Panc1 (cell line): Measurements from ENCODE around the gene NUTM2B. TPM values are rescaled to one million over a fixed set of nuclear protein-coding genes. Genes with fewer than 3 reads are reported as not detected.
"Not testable (repeated sequence)": the region's sequence is repeated elsewhere in the genome, so short reads cannot be mapped to it uniquely, and the experiment has no call there.

Experiments
- ATAC-seq: fragments of 200-7000 bp; cut with Tn5 transposase; 2 replicates; pipeline ENCODE4 v1.9.1; 2020; ENCODE audit warnings: mild to moderate bottlenecking, moderate library complexity
- BruUV-seq: library from RNA; stranded (reverse); fragments of 400-500 nt; replicated peaks from 2 replicates; lab custom pipeline; 2021; lab: Mats Ljungman, UMichigan
- CTCF ChIA-PET: fragments of 300-600 bp; sonication (Branson Sonifier 250); formaldehyde crosslinking; loops from one replicate; lab custom pipeline; 2022; ENCODE audit warnings: antibody characterized with exemption; lab: Charles Lee
- POLR2A ChIA-PET: fragments of 300-600 bp; sonication (Branson Sonifier 250); formaldehyde crosslinking; loops from one replicate; lab custom pipeline; 2022; ENCODE audit warnings: antibody characterized with exemption; lab: Charles Lee
- DNase-seq: peaks from one replicate; pipeline ENCODE4 v3.0.0-alpha.2; 2010; ENCODE audit warnings: low read depth, low spot score
- H3K27ac ChIP-seq: 2 replicates; pipeline ENCODE4 v1.5.1; 2011; ENCODE audit warnings: mild to moderate bottlenecking, low read length, inconsistent platforms
- H3K27me3 ChIP-seq: fragments of 200-500 bp; sonication (Bioruptor generic); 2 replicates; pipeline ENCODE4 v1.6.0; 2014; ENCODE audit warnings: low read length, inconsistent platforms; ENCODE audit not compliant: control insufficient read depth, insufficient read depth
- H3K36me3 ChIP-seq: fragments of 200-500 bp; sonication (Bioruptor generic); 2 replicates; pipeline ENCODE4 v1.5.1; 2014; ENCODE audit warnings: inconsistent platforms, mild to moderate bottlenecking, low read length, moderate library complexity; ENCODE audit not compliant: control insufficient read depth, insufficient read depth
- H3K4me1 ChIP-seq: 2 replicates; pipeline ENCODE4 v1.5.1; 2011; ENCODE audit warnings: inconsistent platforms, mild to moderate bottlenecking, low read length, moderate library complexity; ENCODE audit not compliant: control insufficient read depth, insufficient read depth
- H3K4me3 ChIP-seq, 2 experiments: 2 replicates each; pipeline ENCODE4 v1.5.1; 2011 to 2012; ENCODE audit warnings: low read depth in 2 of 2, low read length in 2 of 2, mild to moderate bottlenecking in 2 of 2, inconsistent platforms in 1 of 2, moderate library complexity in 1 of 2
- H3K9me3 ChIP-seq: fragments of 200-500 bp; sonication (Bioruptor generic); 2 replicates; pipeline ENCODE4 v1.5.1; 2014; ENCODE audit warnings: low read depth, mild to moderate bottlenecking, inconsistent platforms, low read length, moderate library complexity; ENCODE audit not compliant: control insufficient read depth, insufficient read depth
- in situ Hi-C: cut with HindIII; loops from 2 replicates; pipeline ENCODE4 v1.10.0; 2016; ENCODE audit warnings: low sequenced_read_pairs, low pct_unique_long_range_greater_than_20kb
- intact Hi-C: fragments of 100-400 bp; cut with micrococcal nuclease; formaldehyde crosslinking; loops from one replicate; pipeline ENCODE4 v1.10.0; 2022; ENCODE audit not compliant: unreplicated experiment
- total RNA-seq: library from RNA; stranded (reverse); gene quantifications from one replicate; pipeline ENCODE4 v1.2.1, GENCODE V29; 2021; ENCODE audit not compliant: unreplicated experiment

Gene NUTM2B
- total RNA-seq, 1 experiment from 2014 or later: 0.31 TPM

DNA sequence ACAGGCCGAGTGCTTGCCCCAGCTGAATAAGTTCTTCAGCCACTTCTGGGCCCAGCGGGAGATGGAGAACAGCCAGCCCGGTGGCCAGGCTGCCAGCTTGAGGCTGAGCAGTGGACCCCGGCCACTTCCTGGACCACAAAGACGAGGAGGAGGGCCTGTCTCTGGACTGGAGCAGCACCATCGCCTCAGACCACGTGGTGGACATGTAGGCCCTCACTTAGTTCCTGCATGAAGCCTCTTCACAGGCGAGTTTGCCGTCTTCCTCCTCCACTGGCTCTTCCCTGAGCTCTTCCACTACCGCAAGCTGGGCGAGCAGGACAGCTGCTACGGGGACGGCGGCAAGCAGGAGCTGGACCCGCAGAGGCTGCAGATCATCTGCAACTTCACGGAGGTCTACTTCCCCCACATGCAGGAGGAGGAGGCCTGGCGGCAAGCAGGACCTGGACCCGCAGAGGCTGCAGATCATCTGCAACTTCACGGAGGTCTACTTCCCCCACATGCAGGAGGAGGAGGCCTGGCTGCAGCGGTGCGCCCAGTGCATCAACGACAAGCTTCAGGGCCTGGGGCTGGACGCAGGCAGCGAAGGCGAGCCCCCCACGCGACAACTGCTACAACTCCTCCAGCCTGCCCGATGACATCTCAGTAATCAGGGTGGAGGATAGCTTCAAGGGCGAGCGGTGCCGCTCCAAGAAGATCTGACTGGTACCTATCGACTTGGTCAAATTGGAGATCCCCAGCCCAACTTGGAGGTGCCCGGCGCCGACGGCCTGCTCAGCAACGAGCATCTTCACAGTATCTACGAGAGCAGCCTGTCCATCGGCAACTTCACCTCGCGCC lies 18.9 kb upstream of the NUTM2B start:
- H3K27ac ChIP-seq, H3K9me3 ChIP-seq, H3K4me3 ChIP-seq, BruUV-seq, POLR2A ChIA-PET, H3K4me1 ChIP-seq, H3K27me3 ChIP-seq, CTCF ChIA-PET, ATAC-seq, in situ Hi-C loops, H3K36me3 ChIP-seq, intact Hi-C loops, DNase-seq: not testable (repeated sequence)

DNA sequence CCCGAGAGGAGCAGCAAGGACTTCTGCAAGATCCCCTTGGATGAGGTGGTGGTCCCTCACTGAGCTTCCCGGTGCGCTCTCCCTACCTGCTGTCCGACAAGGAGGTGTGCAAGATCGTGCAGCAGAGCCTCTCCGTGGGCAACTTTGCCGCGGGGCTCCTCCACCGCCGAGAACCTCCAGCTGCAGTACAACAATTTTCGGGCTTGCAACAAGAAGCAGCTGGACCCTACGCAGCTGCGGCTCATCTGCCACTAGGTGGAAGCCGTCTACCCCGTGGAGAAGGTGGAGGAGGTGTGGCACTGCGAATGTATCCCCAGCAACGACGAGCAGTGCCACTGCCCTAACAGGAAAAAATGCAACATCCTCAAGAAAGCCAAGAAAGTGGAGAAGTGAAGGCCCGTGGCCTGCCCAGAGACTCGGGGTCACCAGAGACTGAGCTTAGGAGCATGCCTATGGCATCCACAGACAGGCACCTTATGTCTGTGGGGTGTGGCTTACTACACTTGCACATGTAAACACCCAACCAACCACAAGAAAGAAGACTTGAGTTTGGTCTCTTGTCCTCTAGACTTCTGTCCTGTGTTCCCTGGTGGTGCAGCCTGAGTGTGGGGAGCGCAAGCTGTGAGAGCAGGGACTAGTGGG lies 17.9 kb upstream of the NUTM2B start:
- H3K4me3 ChIP-seq, CTCF ChIA-PET, H3K4me1 ChIP-seq, H3K27ac ChIP-seq, H3K27me3 ChIP-seq, intact Hi-C loops, DNase-seq, BruUV-seq, in situ Hi-C loops, POLR2A ChIA-PET, H3K36me3 ChIP-seq, H3K9me3 ChIP-seq: not testable (repeated sequence)
- ATAC-seq: peak; percentile 77; the same call in 1 of the 2 replicates

DNA sequence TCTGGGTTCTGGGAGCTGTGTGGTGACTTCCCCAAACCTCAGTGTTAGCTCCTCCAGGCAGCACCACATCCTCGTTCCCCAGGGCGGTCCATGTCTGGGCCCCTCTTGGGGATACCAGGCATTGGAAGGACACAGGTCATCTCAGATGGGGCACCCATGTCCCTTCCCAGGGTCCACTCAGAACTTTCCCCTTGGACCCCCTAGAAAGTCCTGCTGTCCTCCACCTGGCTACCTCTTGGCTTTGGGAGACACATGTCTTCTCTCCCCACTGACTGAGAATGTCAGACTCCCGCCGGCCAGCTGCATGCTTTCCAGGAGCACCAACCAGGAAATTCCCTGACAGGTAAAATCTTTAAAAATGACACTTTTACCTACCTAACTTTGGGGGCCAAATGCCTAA lies 16.4 kb upstream of the NUTM2B start:
- DNase-seq, ATAC-seq, H3K27me3 ChIP-seq, intact Hi-C loops, H3K4me1 ChIP-seq, H3K36me3 ChIP-seq, H3K27ac ChIP-seq, in situ Hi-C loops, H3K9me3 ChIP-seq, CTCF ChIA-PET, H3K4me3 ChIP-seq, POLR2A ChIA-PET, BruUV-seq: not testable (repeated sequence)

DNA sequence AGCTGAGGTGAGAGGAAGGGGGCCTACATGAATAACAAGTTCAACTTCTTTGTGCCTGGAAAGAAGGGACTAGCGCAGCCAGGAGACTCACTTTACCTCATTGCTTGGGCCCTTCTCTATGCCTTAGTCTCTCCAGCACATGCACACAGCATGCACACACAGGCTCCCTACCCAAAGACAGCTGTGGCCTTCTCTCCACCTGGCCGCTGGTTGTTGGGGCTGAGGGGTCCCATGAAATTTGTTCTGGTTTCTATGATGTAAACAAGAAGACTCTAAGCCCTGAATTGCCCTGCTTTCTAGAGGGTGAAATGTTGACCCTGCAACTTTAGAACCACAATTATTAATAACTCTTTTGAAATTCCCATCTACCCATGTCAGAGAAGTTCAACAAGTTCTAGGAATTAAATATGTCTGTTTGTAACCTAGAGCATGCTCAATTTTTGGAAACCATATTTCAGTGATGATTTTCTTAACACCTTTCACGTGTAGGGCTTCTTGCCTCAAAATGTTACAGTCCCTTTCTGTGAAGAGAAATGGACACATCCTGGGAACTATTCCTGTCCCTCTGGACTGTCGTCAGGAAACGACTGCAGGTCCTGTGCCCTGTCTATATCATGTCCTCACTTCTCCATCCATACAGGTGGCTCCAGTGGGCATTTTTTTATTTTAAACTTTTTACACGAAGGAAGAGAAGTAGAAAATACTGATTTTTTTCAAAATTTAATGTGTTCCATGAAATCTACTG lies 15.4 kb upstream of the NUTM2B start:
- in situ Hi-C loops, H3K4me1 ChIP-seq, BruUV-seq, H3K36me3 ChIP-seq, ATAC-seq, H3K27ac ChIP-seq, H3K27me3 ChIP-seq, H3K4me3 ChIP-seq, H3K9me3 ChIP-seq, intact Hi-C loops, POLR2A ChIA-PET, DNase-seq, CTCF ChIA-PET: not testable (repeated sequence)

DNA sequence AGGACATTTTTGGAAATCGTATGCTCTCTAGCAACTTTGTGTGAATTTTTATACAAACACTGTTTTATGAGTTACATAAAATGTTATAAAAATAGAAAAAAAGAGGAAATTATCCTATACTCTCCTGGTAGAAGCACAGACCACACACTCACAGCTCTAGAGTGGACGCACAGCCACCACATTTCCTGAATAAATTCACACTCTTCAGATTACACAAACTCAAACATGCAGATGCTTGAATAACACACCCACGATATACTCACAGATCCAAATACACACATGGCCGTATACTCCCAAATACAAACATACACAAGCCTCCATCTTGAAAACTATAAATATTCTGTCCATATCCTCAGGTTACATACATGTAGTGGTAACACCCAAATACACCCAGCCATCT lies 14.2 kb upstream of the NUTM2B start:
- H3K27ac ChIP-seq, H3K36me3 ChIP-seq, POLR2A ChIA-PET, H3K9me3 ChIP-seq, in situ Hi-C loops, BruUV-seq, DNase-seq, H3K4me1 ChIP-seq, CTCF ChIA-PET, ATAC-seq, H3K4me3 ChIP-seq, intact Hi-C loops, H3K27me3 ChIP-seq: not testable (repeated sequence)

DNA sequence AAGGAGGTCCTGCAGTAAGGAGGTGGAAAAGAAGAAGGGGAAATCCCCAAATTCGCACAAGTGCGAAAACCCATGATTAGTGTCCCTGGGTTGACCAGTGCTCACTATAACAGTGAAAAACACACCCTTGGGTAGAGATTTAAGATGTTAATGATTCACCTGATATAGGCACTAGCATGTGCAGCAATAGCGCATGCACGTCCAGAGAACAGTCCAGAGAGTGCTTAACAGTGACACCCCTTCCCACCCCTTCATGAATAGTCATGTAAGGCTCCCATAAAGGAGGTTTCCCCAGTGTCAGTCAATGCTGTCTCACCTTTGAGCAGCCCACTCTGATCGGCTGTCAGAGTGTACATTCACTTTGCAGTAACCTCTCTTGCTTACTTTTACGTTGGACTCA lies 6.4 kb upstream of the NUTM2B start:
- POLR2A ChIA-PET, H3K4me1 ChIP-seq, BruUV-seq, H3K36me3 ChIP-seq, ATAC-seq, DNase-seq, in situ Hi-C loops, H3K27ac ChIP-seq, H3K9me3 ChIP-seq, CTCF ChIA-PET, H3K4me3 ChIP-seq, intact Hi-C loops, H3K27me3 ChIP-seq: not testable (repeated sequence)

DNA sequence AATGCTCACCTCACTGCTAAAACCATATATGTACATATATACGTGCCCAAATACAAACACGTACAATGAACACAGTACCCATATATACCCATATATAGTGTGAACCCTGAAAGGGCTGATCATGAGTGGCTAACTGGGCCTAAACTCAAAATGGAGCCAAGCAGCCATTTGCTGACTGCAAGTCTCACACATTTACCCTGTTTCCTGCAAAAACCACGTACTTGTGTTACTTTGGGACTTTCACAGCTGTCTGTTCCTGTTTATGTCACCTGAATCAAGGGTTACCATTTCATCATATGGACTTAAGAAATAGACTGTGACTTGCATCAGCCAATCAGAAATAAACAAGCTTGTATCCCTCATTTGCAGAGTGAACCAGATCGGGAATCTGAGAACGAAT lies 5.9 kb upstream of the NUTM2B start:
- intact Hi-C loops, in situ Hi-C loops, CTCF ChIA-PET, H3K36me3 ChIP-seq, H3K9me3 ChIP-seq, H3K4me1 ChIP-seq, H3K27ac ChIP-seq, DNase-seq, H3K4me3 ChIP-seq, H3K27me3 ChIP-seq, POLR2A ChIA-PET, BruUV-seq, ATAC-seq: not testable (repeated sequence)
